Measurements from ENCODE around the gene FNDC11. TPM values are rescaled to one million over a fixed set of nuclear protein-coding genes. Genes with fewer than 3 reads are reported as not detected.
A peak's percentile ranks its signal among the peaks of the same experiment; 100 is the strongest.

FNDC11 gene
- total RNA-seq, 2 donors from 2014 or later: 0.08 TPM; not detected in 1

DNA sequence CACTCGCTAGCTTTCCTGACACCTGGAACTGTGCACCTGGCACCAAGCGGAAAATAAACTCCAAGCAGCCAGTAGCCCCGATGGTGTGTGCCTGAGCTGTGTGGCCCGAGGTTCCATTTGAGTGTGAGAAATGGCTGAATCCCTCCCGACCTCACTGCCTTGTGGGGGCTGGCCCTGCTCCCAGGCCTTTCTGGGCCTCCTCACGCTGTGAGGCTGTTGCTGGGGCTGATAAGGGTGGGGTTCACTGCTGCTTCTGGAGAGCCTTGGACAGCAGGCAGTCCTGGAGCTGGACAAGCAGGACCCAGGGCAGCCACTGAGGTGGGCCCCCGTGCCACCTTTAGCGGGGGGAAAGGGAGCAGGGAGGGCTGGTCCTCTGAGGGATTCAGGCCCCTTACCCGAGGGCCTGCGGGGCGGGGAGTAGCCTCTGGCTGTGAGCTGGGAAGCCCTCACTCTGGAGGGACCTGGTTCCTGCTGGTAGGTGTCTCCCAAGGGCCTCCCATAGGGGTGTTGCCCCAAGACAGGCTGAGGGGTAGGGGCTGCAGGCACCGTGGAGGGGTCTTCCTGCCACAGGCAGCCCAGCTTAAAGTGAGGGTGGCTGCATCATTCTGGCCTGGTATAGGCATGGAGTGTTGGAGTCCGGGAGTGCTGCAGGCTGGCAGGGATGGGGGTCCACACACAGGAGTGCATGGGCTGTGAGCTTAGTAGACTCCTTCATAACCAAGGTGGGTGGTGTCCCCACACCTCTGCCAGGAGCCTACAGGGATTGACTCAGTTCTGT, 31.7 kb upstream of the FNDC11 start:
- ATAC-seq (no peak), DNase-seq (peak; percentile 23)
- intact Hi-C loops (cut with DNase I): no loop called here

DNA sequence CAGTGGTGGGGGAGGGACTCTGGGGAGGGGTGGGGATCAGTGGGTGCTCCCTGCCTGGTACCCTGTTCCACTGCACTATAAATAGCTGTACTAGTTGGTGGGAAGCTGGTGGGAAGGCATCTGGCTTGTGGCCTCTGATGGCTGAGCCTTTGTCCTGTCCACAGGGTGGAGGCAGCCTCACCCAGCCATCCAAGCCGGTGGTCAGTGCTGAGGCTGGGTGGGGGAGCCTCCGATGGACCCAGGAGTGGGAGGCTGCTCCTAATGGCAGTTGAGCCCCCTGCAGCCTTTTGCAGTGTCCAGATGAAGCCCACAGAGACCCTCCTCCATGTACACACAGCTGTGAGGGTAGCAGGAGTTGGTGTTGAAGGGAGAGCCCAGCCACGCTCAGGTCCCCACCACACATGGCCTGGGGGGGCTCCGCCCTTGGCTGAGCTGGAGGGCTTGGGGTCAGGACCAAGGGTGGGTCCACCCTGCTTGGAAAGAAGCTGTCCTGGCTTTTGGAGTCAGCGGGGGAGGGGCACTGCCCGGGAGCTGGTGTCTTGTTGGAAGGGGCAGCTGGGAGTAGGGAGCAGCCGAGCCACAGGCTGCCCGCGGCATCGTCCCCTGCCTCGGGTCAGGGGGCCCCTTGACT, 30.9 kb upstream of the FNDC11 start:
- peak; percentile 30 for DNase-seq
- no peak for ATAC-seq
- intact Hi-C loops (cut with DNase I): no loop called here

DNA sequence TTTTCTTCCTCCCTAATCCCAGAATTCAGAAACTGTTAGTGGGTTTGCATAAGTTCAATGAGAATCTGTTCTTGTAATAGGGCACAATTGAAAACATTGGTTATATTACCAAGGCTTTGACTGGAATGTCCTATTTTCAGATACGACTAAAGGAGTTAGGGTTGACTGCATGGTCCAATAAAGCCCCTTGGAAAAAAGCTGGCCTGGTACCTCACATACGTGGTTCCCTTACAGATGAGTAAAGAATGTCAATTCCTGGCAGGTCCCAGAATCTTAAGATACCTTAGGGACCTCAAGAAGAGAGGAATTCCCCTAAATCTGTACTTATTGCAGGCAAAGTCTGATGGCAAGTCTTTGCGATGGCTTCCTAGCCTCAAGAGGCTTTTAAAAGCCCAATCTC, 28.8 kb upstream of the FNDC11 start:
- no peak for DNase-seq
- intact Hi-C loops (cut with DNase I): no loop called here
- no peak for ATAC-seq

DNA sequence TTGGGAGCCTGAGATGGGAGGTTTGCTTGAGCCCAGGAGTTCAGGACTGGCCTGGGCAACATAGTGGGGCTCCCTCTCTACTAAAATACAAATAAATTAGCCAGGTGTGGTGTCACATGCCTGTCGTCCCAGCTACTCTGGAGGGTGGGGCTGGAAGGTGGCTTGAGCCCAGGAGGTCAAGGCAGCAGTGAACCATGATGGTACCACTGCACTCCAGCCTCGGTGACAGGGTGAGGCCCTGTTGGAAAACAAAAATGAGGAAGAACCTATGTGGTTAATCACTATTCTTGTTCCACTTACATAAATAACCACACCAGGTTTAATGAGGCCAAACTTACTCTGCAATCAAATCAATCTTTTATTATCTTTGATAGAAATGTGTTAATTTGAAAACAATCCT, 28.0 kb upstream of the FNDC11 start:
- ATAC-seq (no peak), DNase-seq (no peak)
- intact Hi-C loops (cut with DNase I): no loop called here

DNA sequence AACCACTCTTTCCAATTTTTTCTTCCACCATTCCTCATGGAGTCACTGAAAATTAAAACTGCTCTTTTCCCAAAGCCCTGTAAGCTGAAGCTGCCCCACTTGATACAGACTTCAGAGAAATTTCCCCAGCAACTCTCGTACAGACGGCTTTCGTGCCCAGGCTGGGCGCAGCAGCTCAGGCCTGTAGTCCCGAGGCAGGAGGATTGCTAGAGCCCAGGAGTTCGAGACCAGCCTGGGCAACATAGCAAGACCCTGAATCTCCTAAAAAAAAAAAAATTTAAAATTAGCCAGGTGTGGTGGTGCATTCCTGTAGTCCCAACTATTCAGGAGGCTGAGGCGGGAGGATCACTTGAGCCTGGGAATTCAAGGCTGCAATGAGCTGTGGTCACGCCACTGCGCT, 26.8 kb upstream of the FNDC11 start:
- DNase-seq: no peak
- intact Hi-C loops (cut with DNase I): no loop called here
- ATAC-seq: no peak

DNA sequence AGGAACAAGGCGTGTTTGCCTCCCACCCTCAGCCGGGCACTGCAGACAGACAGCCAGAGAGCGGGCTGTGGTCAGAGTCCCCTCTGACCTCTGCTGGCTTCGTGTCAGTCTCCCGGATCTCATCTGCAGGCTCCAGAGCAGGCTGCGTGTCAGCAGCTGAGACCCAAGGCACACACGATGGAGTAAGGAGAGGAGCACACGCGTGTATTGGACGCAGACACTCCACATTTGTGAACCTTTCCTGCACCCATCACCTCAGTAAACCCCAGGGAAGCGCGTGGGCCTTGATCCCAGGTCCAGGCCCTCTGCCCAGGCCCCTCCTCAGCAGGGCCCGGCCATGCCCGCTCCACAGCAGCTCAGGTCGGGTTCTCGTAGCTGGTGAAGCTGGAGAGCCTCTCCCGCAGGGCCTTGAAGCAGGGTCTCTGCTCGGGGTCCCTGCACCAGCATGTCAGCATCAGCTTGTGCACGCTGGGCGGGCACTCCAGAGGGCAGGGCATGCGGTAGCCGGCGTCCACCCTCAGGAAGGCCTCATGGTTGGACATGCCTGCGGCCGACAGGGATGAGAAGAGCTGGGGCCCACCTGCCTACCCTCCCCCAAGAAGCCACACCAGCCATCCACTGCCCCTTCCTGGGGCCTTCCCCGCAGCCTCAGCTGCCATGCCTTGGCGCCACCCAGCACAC, 24.6 kb upstream of the FNDC11 start:
- peak; percentile 17 for DNase-seq
- no peak for ATAC-seq
- intact Hi-C loops (cut with DNase I): no loop called here

DNA sequence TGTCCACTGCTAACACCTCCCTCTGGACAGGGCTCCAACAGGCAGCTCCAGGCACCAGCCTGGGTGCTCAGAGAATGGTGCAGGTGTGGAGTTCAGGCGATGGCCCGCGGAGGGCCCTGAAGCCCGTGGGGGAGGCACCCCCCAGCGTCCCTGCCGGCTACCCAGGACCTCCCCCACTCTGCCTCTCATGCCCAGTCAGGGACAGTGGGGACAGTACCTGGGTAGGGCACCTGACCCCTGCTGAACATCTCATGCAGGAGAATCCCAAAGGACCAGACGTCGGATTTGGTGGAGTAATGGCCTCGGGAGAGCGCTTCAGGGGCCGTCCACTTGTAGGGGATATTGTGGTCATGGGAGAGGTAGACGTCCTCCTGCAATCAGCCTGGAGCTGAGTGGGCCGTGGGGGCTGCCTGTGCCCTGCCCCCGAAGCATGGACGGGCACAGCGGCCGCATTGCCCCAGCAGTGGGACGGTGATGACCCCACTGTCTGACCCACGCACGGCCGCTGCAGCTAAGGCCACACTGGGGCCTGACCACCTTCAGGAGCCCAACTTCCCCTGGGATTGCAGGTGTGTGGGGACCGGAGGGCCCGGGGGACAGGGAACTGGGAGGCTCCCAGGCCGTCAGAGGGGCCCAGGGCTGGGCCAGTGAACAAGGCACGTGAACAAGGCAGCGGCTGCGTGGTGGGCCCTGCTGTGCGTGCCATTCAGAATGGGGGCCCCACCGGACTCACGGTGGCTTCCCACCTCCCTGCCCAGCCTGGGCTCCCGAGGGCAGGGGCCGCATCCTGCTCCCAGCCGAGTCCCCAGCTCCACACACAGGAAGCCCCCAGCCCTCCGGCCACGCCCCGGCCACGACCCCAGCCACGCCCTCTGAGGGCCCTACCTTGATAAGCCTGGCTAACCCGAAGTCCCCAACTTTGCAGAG, 23.8 kb upstream of the FNDC11 start:
- intact Hi-C loops (cut with DNase I): loop anchor here in 1 of 2 donors (10.0 kb wide), 1 partner anchor 345 kb away; no protein-coding TSS in a partner anchor
- DNase-seq (peak; percentile 21), ATAC-seq (no peak)

DNA sequence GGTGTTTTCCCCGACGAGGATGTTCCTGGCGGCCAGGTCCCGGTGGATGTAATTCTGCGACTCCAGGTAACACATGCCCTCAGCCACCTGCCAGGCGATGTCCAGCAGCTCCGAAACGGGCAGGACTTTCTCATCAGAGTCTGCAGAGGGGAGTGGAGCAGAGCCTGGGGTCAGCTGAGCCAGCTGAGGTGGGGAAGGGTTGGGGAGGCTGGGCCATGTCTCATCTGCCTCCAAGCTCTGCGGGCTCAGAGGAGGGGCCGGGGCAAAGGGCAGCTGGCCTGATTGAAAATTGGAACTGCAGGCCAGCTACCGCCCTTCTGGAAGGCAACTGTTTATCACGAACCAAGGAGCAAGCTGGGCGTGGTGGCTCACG, 23.2 kb upstream of the FNDC11 start:
- DNase-seq (peak; percentile 15), ATAC-seq (no peak)
- intact Hi-C loops (cut with DNase I): loop anchor here in 1 of 2 donors (10.0 kb wide), 1 partner anchor 344 kb away; no protein-coding TSS in a partner anchor

DNA sequence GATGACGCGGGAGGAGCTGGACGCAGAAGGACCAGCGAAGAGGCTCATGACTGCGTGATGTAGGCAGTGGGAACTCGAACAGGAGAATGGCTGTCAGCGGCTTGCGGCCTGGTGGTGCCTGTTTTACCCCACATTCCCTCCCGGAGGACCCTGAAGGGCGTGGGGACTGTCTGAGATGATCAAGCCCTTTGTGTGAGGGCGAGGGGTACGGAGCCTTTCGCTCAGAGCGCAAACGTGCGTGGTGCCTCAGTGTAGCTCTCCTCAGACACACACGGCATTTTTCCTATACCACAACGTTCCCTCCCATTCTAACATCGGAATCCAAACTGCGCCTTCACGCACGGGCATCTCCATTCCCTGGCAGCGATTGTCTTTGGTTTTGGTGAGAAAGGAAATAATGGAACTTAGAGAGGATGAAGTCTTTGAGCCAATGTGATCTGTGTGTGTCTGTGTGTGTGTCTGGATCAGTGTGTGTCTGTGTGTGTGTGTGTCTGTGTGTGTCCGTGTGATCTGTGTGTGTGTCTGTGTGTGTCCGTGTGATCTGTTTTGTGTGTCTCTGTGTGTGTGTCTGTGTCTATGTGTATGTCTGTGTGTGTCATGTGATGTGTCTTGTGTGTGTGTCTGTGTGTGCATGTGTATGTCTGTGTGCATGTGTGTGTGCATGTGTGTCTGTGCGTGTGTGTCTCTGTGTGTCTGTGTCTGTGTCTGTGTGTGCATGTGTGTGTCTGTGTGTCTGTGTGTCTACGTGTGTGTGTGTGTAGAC, 22.1 kb upstream of the FNDC11 start:
- intact Hi-C loops (cut with DNase I): loop anchor here in 1 of 2 donors (10.0 kb wide), 1 partner anchor 343 kb away; no protein-coding TSS in a partner anchor
- no peak for DNase-seq

DNA sequence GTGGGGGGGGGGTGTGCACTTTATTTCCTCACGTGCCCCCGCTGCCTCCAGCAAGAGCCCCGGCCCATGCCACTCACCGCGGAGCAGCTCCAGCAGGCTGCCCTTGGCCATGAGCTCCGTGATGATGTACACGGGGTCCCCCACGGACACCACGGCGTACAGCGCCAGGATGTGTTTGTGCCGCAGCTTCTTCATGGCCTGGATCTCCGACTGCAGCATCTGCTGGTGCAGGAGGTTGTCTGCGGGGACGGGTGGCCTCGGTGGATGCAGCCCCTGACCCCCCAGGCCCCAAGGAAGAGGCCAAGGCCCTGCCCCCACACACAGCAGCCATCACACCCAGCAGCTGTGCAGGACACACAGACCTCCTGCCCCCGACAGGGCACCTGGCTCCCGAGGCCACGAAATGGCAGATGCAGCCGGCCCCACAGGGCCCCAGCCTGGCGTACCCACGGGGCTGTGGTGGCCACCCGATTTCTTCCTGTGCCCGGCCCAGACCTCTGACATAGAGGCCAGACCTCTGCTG, 21.4 kb upstream of the FNDC11 start:
- ATAC-seq (no peak), DNase-seq (peak; percentile 20)
- intact Hi-C loops (cut with DNase I): loop anchor here in 1 of 2 donors (10.0 kb wide), 1 partner anchor 342 kb away; no protein-coding TSS in a partner anchor

More for the DNA sequence above, 22.1 kb upstream of the FNDC11 start:
- no peak for ATAC-seq

DNA sequence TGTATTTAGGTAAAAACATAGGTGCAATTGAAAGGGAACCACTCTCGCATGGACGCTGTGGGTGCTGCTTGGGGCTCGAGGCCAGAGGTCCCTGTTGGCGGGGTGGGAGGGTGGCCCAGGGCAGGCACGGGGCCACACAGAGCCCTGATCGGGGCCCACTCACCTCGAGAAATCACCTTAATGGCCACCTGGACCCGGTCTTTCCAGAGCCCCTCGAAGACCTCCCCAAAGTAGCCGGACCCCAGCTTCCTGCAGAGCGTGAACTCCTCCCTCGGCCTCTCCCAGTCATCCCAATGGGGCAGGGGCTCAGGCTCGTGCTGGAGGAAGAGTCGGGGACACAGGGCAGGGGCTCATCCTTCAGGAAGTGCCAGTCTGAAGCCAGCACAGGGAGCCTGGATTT, 20.6 kb upstream of the FNDC11 start:
- ATAC-seq (no peak), DNase-seq (no peak)
- intact Hi-C loops (cut with DNase I): loop anchor here in 1 of 2 donors (10.0 kb wide), 1 partner anchor 341 kb away; no protein-coding TSS in a partner anchor

DNA sequence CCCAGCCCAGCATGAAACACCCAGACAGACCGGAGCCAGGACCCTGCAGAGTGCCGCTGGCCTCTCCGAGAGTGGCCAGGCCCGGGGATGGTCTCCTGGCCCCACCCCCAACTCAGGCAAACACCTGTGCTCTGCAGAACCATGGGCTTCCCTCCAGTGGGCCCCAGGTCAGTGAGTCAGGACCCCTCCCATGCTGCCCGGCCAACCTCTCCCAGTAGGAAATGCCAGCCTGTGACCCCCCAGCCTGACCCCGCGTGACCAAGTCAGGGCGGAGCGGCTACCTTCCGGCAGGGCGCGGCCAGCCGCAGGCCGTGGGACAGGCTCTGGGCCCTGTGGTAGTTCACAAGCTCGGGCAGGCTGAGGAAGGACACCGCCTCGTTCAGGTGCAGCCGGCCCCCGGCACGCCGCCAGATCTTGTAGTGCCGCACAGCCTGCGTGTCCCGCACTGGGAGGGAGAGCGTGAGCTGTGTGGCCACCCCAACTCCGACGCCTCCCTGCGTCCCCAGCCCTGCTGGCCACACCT, 20.0 kb upstream of the FNDC11 start:
- intact Hi-C loops (cut with DNase I): loop anchor here in 1 of 2 donors (10.0 kb wide), 1 partner anchor 341 kb away; no protein-coding TSS in a partner anchor
- peak; percentile 22 for DNase-seq
- no peak for ATAC-seq

DNA sequence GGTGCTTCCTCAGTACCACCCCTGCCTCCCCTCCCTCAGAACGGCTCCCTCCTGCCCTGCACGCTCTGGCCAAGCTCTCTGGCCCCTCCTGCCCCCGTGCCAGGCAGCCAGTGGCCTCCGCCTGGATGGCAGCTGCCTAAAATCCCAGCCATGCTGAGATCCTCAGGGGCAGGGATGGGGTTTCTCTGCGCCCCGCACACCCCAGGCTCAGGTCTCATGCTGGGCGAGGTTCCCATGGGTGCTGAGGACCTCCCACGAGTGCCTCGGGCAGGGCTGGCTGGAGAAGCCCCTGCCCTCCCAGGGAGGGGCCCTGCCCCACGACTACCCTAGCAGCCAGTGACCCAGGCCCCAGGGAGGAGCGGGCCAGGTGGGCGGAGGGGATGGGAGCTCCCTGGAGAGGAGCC, 19.5 kb upstream of the FNDC11 start:
- ATAC-seq: no peak
- intact Hi-C loops (cut with DNase I): loop anchor here in 1 of 2 donors (10.0 kb wide), 1 partner anchor 340 kb away; no protein-coding TSS in a partner anchor
- no peak for DNase-seq

DNA sequence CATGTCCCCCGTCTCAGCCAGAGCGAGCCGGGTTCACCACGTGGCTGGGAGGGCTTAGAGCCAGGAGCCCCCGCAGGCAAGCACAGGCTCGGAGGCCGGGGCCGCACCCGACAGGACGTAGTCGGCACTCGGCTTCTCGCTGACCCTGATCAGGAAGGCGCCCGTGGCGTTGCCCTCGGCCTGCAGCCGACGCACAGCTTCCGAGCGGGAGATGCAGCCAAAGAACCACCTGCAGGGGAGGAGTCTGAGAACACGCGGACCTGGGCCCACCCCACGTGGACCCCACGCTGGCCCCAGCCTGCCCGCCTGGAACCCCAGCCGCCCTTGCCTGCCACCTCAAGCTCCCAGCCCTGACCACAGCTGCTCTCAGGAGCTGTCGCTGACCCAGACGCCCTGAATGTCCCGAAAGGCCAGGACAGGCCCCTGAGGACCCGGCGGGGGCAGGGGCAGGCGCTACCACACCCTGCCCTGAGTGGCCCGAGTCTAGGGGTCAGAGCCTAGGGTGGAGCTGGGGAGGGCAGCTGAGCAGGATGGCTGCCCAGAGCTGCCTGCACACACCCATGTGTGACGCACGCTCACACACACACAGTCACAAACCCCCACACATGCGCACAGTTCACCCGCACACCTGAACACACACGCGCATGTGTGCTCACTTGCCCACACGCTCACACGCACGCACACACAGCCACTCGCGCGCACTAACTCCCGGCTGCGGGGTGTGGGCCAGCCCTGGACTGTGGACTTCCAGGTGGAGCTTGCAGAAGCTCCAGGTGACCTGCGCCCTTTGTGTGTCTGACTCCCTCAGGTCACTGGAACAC, 18.9 kb upstream of the FNDC11 start:
- intact Hi-C loops (cut with DNase I): loop anchor here (5.0 to 10.0 kb wide), 4 partner anchors 77 to 442 kb away; partner anchors contain the start of gene SAMD10 (in 1 of the 2)

DNA sequence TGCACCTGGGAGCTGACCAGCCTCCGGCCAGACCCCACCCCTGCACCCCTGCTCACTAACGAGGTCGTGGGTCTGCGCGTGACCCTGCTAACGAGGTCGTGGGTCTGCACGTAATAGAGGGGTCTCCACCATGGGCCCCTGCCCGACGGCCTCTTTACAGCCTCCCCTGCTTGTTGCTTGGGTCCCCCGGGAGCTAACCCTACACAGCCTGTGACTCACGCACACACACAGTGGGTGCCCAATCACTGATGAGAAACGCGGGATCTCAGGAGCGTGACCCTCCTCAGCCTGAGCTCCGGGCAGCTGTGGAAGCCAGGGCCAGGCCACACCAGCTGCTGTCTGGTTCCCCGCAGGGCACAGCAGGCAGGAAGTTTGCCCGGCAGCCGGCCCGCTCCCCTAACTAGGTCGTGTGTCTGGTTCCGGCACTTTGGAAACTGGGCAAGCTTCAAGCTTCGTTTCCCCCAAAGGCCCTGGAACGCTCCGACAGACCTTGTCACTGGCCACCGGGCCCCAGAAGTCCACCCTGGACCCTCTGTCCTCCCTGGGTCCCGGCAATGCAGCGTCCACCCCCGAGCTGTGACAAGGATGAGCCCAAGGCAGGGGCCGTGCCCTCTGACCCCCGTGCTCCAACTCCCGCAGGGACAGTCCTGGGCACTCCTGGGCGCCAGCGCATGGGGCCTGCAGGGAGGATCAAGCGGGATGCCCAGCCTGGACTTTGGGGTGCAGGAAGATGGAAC, 17.6 kb upstream of the FNDC11 start:
- DNase-seq: peak; percentile 24
- intact Hi-C loops (cut with DNase I): loop anchor here (5.0 to 10.0 kb wide), 4 partner anchors 76 to 441 kb away; partner anchors contain the start of gene SAMD10 (in 1 of the 2)

More for the DNA sequence above, 18.9 kb upstream of the FNDC11 start:
- ATAC-seq (no peak), DNase-seq (peak; percentile 25)

More for the DNA sequence above, 17.6 kb upstream of the FNDC11 start:
- ATAC-seq: no peak

All from left cardiac atrium (tissue), 4 donors.